Fibroblast of lung (primary cell): ENCODE data around the gene BMP7. TPM values are rescaled to one million over a fixed set of nuclear protein-coding genes. Genes with fewer than 3 reads are reported as not detected.

Source experiments
- DNase-seq, 2 donors: peaks; one replicate each; pipeline versions ENCODE4 v3.0.0 to v3.0.0-alpha.2; 2010; ENCODE audit warnings: low read depth in 2 of 2
- H2AFZ ChIP-seq: 2 replicates; pipeline ENCODE4 v1.5.1; 2012; ENCODE audit warnings: low read length, control low read depth, inconsistent platforms
- H3K27ac ChIP-seq: 2 replicates; pipeline ENCODE4 v1.5.1; 2011; ENCODE audit warnings: low read length, control low read depth; ENCODE audit not compliant: insufficient read depth
- H3K27me3 ChIP-seq: 2 replicates; pipeline ENCODE4 v1.5.1; 2011; ENCODE audit warnings: mild to moderate bottlenecking, low read length; ENCODE audit not compliant: control insufficient read depth, insufficient read depth
- H3K36me3 ChIP-seq: 2 replicates; pipeline ENCODE4 v1.5.1; 2011; ENCODE audit warnings: low read length; ENCODE audit not compliant: control insufficient read depth, insufficient read depth
- H3K4me1 ChIP-seq: 2 replicates; pipeline ENCODE4 v1.5.1; 2011; ENCODE audit warnings: low read length; ENCODE audit not compliant: control insufficient read depth, insufficient read depth; ENCODE audit errors: extremely low read depth
- H3K4me2 ChIP-seq: 2 replicates; pipeline ENCODE4 v1.5.1; 2011; ENCODE audit warnings: low read length, control low read depth; ENCODE audit not compliant: insufficient read depth; ENCODE audit errors: extremely low read depth
- H3K4me3 ChIP-seq, 4 experiments: fragments of 200-600 bp in 1 of 4; sonication (generic) in 1 of 4; replicated peaks in 1 of 4; 2 replicates each; pipeline ENCODE4 v1.5.1; 2011 to 2016; ENCODE audit warnings: low read length in 4 of 4, low read depth in 3 of 4, mild to moderate bottlenecking in 3 of 4, control low read depth in 2 of 4, inconsistent platforms in 1 of 4, mixed read lengths in 1 of 4; ENCODE audit not compliant: insufficient read depth in 1 of 4; ENCODE audit errors: control extremely low read depth in 1 of 4
- H3K79me2 ChIP-seq: 2 replicates; pipeline ENCODE4 v1.5.1; 2012; ENCODE audit warnings: mild to moderate bottlenecking, low read length, inconsistent platforms; ENCODE audit not compliant: control insufficient read depth, insufficient read depth
- H3K9ac ChIP-seq: 2 replicates; pipeline ENCODE4 v1.5.1; 2011; ENCODE audit warnings: mild to moderate bottlenecking, low read length, control low read depth; ENCODE audit not compliant: insufficient read depth
- H3K9me3 ChIP-seq: 2 replicates; pipeline ENCODE4 v1.5.1; 2012; ENCODE audit warnings: low read depth, low read length; ENCODE audit not compliant: control insufficient read depth, insufficient read depth
- H4K20me1 ChIP-seq: 2 replicates; pipeline ENCODE4 v1.5.1; 2011; ENCODE audit warnings: low read length; ENCODE audit not compliant: control insufficient read depth, insufficient read depth; ENCODE audit errors: extremely low read depth
- EZH2 ChIP-seq: IDR thresholded peaks from 2 replicates; pipeline ENCODE4 v1.5.1; 2012; ENCODE audit warnings: low read length, control low read depth, mild to moderate bottlenecking; ENCODE audit errors: missing control alignments
- polyA plus RNA-seq, 2 donors: library from polyadenylated mRNA; depleted of rRNA in 1 of 2; stranded (reverse) in 1 of 2; unstranded in 1 of 2; fragments of >200 nt; gene quantifications; 2 replicates each; pipeline ENCODE4 v1.2.1, GENCODE V29; 2011 to 2012; ENCODE audit warnings: missing spikeins in 1 of 2
- total RNA-seq: library from RNA; depleted of rRNA; stranded (reverse); fragments of >200 nt; gene quantifications from 2 replicates; pipeline ENCODE4 v1.2.1, GENCODE V29; 2014
- TF ChIP-seq, protein P1 (sequence below), 2 donors: IDR thresholded peaks in 1 of 2; conservative IDR thresholded peaks in 1 of 2; 1 replicate in 1 of 2; 2 replicates in 1 of 2; pipeline ENCODE4 v1.5.1; 2011 to 2012; ENCODE audit warnings: low read length in 2 of 2, control low read depth in 1 of 2, inconsistent platforms in 1 of 2, low read depth in 1 of 2, mild to moderate bottlenecking in 1 of 2

The BMP7 gene
- total and polyA plus RNA-seq, 2 donors (not counting 1 experiment from before 2014, with no cell fraction given): not detected

GRCh38 chr20:57278457-57278856, 12.0 kb upstream of the BMP7 start:
- Histone ChIP-seq H3K79me2 (no peaks in the 10 kb centered on the region), H4K20me1 (no peaks in the 10 kb centered on the region), H3K4me2 (no peak overlapping the region), H3K27me3 (no peaks in the 10 kb centered on the region), H3K4me1 (no peaks in the 10 kb centered on the region), H2AFZ (no peak overlapping the region), H3K4me3 (no peak overlapping the region), H3K27ac (no peak overlapping the region), H3K9ac (no peak overlapping the region), H3K36me3 (no peaks in the 10 kb centered on the region), H3K9me3 (no peaks in the 10 kb centered on the region)
- TF ChIP-seq, protein P1, sequence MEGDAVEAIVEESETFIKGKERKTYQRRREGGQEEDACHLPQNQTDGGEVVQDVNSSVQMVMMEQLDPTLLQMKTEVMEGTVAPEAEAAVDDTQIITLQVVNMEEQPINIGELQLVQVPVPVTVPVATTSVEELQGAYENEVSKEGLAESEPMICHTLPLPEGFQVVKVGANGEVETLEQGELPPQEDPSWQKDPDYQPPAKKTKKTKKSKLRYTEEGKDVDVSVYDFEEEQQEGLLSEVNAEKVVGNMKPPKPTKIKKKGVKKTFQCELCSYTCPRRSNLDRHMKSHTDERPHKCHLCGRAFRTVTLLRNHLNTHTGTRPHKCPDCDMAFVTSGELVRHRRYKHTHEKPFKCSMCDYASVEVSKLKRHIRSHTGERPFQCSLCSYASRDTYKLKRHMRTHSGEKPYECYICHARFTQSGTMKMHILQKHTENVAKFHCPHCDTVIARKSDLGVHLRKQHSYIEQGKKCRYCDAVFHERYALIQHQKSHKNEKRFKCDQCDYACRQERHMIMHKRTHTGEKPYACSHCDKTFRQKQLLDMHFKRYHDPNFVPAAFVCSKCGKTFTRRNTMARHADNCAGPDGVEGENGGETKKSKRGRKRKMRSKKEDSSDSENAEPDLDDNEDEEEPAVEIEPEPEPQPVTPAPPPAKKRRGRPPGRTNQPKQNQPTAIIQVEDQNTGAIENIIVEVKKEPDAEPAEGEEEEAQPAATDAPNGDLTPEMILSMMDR (conservative IDR thresholded peaks at IDR 0.05 in 1 of 2, IDR thresholded peaks at IDR 0.05 in 1 of 2; ENCODE audit: low read depth in 1 of 2, low read length in 2 of 2): no peak
- TF ChIP-seq EZH2: no peak
- DNase-seq: no peak

DNA sequence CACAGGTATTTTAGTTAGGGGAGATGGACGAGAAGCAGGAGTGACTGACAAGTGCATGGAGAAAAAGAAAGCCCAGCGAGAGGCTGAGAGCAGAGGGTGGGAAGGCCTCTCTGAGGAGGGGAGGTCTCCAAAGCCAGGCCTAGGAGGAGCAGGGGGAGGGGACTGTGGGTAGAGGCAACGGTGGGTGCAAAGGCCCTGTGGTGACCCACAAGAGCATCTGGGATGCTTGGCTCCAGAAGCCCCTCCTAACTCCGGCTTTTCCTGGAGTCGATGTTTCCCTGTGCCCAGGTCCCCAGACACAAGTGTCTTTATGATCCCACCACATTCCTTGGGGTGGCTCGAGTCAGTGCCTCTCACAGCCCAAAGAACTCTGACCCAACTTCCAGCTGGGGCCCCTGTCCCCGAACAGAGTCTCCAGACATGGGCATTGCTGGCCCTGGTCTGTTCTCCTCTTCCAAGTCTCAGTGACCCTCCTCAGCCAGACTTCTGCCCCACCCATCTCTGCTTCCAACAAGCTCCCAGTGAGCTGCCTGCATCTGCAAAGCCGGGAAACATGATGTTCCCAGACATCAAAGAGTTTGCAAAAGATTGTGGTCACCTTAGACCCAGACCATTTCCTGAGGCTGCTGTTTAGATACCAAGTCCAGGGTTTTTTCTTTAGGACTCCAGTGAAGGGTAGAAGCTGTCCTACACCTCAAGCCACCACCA, 11.1 kb upstream of the BMP7 start:
- no peak overlapping the region for H2AFZ ChIP-seq
- H3K36me3 ChIP-seq: no peaks in the 10 kb centered on the region
- H4K20me1 ChIP-seq: no peaks in the 10 kb centered on the region
- no peak for DNase-seq
- H3K4me2 ChIP-seq: no peak overlapping the region
- no peaks in the 10 kb centered on the region for H3K4me1 ChIP-seq
- H3K27ac ChIP-seq: no peak overlapping the region
- H3K9me3 ChIP-seq: no peaks in the 10 kb centered on the region
- TF ChIP-seq EZH2: no peak
- H3K9ac ChIP-seq: no peak overlapping the region
- no peaks in the 10 kb centered on the region for H3K27me3 ChIP-seq
- no peak overlapping the region for H3K4me3 ChIP-seq
- H3K79me2 ChIP-seq: no peaks in the 10 kb centered on the region

GRCh38 chr20:57276221-57276620, 9.8 kb upstream of the BMP7 start:
- no peaks in the 10 kb centered on the region for H3K36me3 ChIP-seq
- H3K4me3 ChIP-seq: no peak overlapping the region
- DNase-seq: no peak
- no peaks in the 10 kb centered on the region for H3K27me3 ChIP-seq
- H3K4me1 ChIP-seq: no peaks in the 10 kb centered on the region
- no peak overlapping the region for H3K27ac ChIP-seq
- no peaks in the 10 kb centered on the region for H4K20me1 ChIP-seq
- TF ChIP-seq EZH2: no peak
- TF ChIP-seq, protein P1 (conservative IDR thresholded peaks at IDR 0.05 in 1 of 2, IDR thresholded peaks at IDR 0.05 in 1 of 2; ENCODE audit: low read depth in 1 of 2, low read length in 2 of 2): no peak
- no peaks in the 10 kb centered on the region for H3K79me2 ChIP-seq
- H2AFZ ChIP-seq: no peak overlapping the region
- H3K9ac ChIP-seq: no peak overlapping the region
- no peaks in the 10 kb centered on the region for H3K9me3 ChIP-seq
- H3K4me2 ChIP-seq: no peak overlapping the region
